Stimulated activated naive B cell treated with anti-CD40 and anti-IgM and Interleukin-4, amounts not matched to agents 10 μg/mL and 1 μg/mL and 100 μg/mL, for 72 hours (primary cell): ENCODE measurements around the gene SSNA1.

ENCODE experiments used
- ATAC-seq, 2 donors: fragments of 150-1000 bp; cut with Tn5 transposase; replicated peaks; 2 replicates each; pipeline ENCODE4 v1.10.0; 2021; ENCODE audit warnings: moderate library complexity in 1 of 2
- DNase-seq: peaks from one replicate; pipeline ENCODE4 v3.0.0; 2021
- H3K27ac Mint-ChIP-seq: one replicate; pipeline ENCODE4 v1.8.0; 2022; ENCODE audit warnings: mild to moderate bottlenecking, mixed read lengths
- H3K27me3 Mint-ChIP-seq, 2 donors: one replicate each; pipeline ENCODE4 v1.8.0; 2022; ENCODE audit warnings: mixed read lengths in 2 of 2
- H3K36me3 Mint-ChIP-seq, 2 donors: one replicate each; pipeline ENCODE4 v1.8.0; 2022; ENCODE audit warnings: mixed read lengths in 2 of 2, mild to moderate bottlenecking in 1 of 2
- H3K4me1 Mint-ChIP-seq, 2 donors: one replicate each; pipeline ENCODE4 v1.8.0; 2022; ENCODE audit warnings: mixed read lengths in 2 of 2, mild to moderate bottlenecking in 1 of 2
- H3K4me3 Mint-ChIP-seq, 2 donors: one replicate each; pipeline ENCODE4 v1.8.0; 2022; ENCODE audit warnings: mild to moderate bottlenecking in 2 of 2, mixed read lengths in 2 of 2, moderate library complexity in 1 of 2
- H3K9me3 Mint-ChIP-seq, 2 donors: one replicate each; pipeline ENCODE4 v1.8.0; 2022; ENCODE audit warnings: mixed read lengths in 2 of 2, mild to moderate bottlenecking in 1 of 2

SSNA1 gene

GRCh38 chr9:137219757-137220316 is 31.4 kb downstream of the SSNA1 start:
- DNase-seq (no peak), ATAC-seq (no peak)
- Mint-ChIP-seq H3K9me3 (no peaks in the 10 kb centered on the region), H3K4me3 (peak overlapping the region; percentile 5 to 37), H3K4me1 (peaks cover 9 to 19% of the 10 kb centered on the region in 2 donors), H3K27ac (peak overlapping the region; percentile 57), H3K36me3 (peaks cover 8 to 11% of the 10 kb centered on the region in 2 donors), H3K27me3 (no peaks in the 10 kb centered on the region)

DNA sequence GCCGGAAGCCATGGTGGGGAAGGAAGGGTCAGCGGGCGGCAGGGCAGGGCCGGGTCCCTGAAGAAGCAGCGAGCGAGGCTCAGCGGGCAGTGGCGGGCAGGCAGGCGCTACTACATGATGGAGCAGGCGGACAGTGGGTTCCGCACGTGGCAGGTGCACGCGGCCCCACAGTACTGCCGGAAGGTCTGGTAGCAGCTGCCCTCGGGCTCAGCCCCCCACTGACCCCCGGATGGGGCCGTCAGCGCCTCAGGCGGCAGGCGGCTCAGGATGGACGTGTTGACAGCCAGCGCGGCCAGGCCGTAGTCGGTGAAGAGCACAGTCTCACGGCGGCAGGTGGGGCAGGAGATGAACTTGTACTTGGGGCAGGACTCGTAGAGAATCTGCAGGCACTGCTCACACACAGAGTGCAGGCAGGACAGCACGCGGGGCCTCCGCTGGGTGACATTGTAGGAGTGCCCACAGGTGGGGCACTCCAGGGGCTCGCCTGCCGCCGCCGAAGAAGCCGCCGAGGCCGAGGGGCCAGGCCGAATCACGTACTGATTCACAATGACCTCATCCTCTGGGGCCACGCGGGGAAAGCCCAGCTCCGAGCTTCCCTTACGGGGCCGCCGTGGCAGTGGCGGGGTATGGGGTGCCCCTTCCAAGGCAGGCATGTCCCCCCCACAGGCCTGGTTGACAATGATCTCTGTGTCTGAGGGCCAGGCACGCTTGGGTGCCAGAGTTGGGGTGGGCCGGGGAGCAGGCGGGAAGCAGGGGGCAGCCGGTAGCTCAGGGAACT is 32.0 kb downstream of the SSNA1 start:
- ATAC-seq (no peak), DNase-seq (no peak)
- H3K4me3 Mint-ChIP-seq: peak overlapping the region; percentile 48 to 73
- peaks cover 12 to 25% of the 10 kb centered on the region in 2 donors for H3K4me1 Mint-ChIP-seq
- H3K27ac Mint-ChIP-seq: peak overlapping the region; percentile 62
- no peaks in the 10 kb centered on the region for H3K27me3 Mint-ChIP-seq
- peaks cover 5 to 6% of the 10 kb centered on the region in 2 donors for H3K36me3 Mint-ChIP-seq
- H3K9me3 Mint-ChIP-seq: no peaks in the 10 kb centered on the region

GRCh38 chr9:137221095-137221505 is 32.6 kb downstream of the SSNA1 start:
- Mint-ChIP-seq H3K27ac (peak overlapping the region; percentile 62), H3K4me1 (peaks cover 10 to 27% of the 10 kb centered on the region in 2 donors), H3K9me3 (no peaks in the 10 kb centered on the region), H3K4me3 (peak overlapping the region; percentile 48 to 73), H3K36me3 (peaks cover 0 to 5% of the 10 kb centered on the region in 2 donors), H3K27me3 (no peaks in the 10 kb centered on the region)
- ATAC-seq (no peak), DNase-seq (no peak)

DNA sequence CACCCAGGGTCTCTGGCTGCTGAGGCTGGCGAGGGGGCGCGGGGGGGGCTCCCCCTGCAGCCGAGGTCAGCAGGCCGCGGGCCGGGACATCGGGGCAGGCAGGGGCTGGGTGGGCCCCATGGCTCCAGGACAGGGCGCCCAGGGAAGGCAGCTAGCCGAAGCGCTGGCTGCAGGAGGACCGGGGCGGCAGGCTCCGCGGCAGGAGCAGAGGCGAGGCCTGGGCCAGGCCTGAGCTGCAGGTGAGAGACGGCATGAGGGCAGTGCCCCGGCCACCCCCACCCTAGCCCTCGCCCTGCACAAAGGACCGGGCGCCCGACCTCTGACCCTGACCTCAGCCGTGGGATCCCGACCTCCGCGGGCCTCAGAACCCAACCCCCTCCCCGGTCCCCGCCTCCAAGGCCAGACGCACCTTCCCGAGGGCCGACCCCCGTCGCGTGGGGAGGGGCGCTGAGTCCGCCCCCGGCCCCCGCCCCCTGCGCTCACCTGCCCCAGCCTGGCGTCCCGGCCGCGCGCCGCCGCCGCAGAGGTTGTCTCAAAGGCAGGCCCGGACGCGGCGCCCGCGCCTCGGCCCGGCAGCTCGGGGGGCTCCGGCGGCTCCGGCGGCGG is 33.1 kb downstream of the SSNA1 start:
- Mint-ChIP-seq H3K36me3 (peaks cover 0 to 5% of the 10 kb centered on the region in 2 donors), H3K27me3 (peaks cover 0 to 4% of the 10 kb centered on the region in 2 donors), H3K27ac (no peak overlapping the region), H3K4me3 (peak overlapping the region in 1 of 2 donors; percentile 22), H3K9me3 (no peaks in the 10 kb centered on the region), H3K4me1 (peaks cover 10 to 27% of the 10 kb centered on the region in 2 donors)
- DNase-seq: no peak
- no peak for ATAC-seq

GRCh38 chr9:137222190-137223077 is 34.0 kb downstream of the SSNA1 start, which contains the start of gene RNF208:
Gene RNF208, minus strand, starts transcription at chr9:137222240. Its CDS starts 1,028 bp downstream, at chr9:137221212.
- Mint-ChIP-seq H3K27ac (peak within 1 kb of the TSS; percentile 91), H3K9me3 (no peaks in the 10 kb centered on the region), H3K4me3 (peak within 1 kb of the TSS; percentile 83 to 92), H3K27me3 (peaks cover 1 to 4% of the 10 kb centered on the region in 2 donors), H3K36me3 (peaks cover 0 to 5% of the 10 kb centered on the region in 2 donors), H3K4me1 (peaks cover 11 to 25% of the 10 kb centered on the region in 2 donors)
- DNase-seq (no peak), ATAC-seq (peak in 1 of 2 donors; percentile 8)

- DNase-seq: peak; percentile 99
- peaks cover 14 to 30% of the 10 kb centered on the region in 2 donors for H3K4me1 Mint-ChIP-seq
Measured at GRCh38 chr9:137223078-137223970, 34.8 kb downstream of the SSNA1 start.

GRCh38 chr9:137224830-137225694 is 36.6 kb downstream of the SSNA1 start, which contains the start of gene CYSRT1:
Gene CYSRT1, plus strand, starts transcription at chr9:137225174. Its CDS starts 448 bp downstream, at chr9:137225622.
- no peak for DNase-seq

More at GRCh38 chr9:137223078-137223970, 34.8 kb downstream of the SSNA1 start:
- Mint-ChIP-seq H3K9me3 (no peaks in the 10 kb centered on the region), H3K4me3 (peak overlapping the region; percentile 83 to 92), H3K27ac (peak overlapping the region; percentile 91), H3K36me3 (peaks cover 0 to 5% of the 10 kb centered on the region in 2 donors), H3K27me3 (peaks cover 6 to 8% of the 10 kb centered on the region in 2 donors)
- peak; percentile 84 to 85 for ATAC-seq

GRCh38 chr9:137225699-137226331 is 37.3 kb downstream of the SSNA1 start:
- Mint-ChIP-seq H3K4me3 (no peak overlapping the region), H3K9me3 (no peaks in the 10 kb centered on the region), H3K4me1 (peaks cover 14 to 30% of the 10 kb centered on the region in 2 donors), H3K36me3 (no peaks in the 10 kb centered on the region), H3K27me3 (peaks cover 12 to 18% of the 10 kb centered on the region in 2 donors), H3K27ac (no peak overlapping the region)
- no peak for ATAC-seq
- DNase-seq: no peak

More at GRCh38 chr9:137224830-137225694, 36.6 kb downstream of the SSNA1 start, which contains the start of gene CYSRT1:
- Mint-ChIP-seq H3K27ac (peak within 1 kb of the TSS; percentile 91), H3K27me3 (peaks cover 12 to 18% of the 10 kb centered on the region in 2 donors), H3K36me3 (no peaks in the 10 kb centered on the region), H3K4me3 (peak within 1 kb of the TSS; percentile 83 to 92), H3K4me1 (peaks cover 14 to 30% of the 10 kb centered on the region in 2 donors), H3K9me3 (no peaks in the 10 kb centered on the region)
- no peak for ATAC-seq

- no peaks in the 10 kb centered on the region for H3K36me3 Mint-ChIP-seq
- no peak for ATAC-seq
- peaks cover 13 to 30% of the 10 kb centered on the region in 2 donors for H3K4me1 Mint-ChIP-seq
- H3K27me3 Mint-ChIP-seq: peaks cover 12 to 18% of the 10 kb centered on the region in 2 donors
- H3K27ac Mint-ChIP-seq: peak overlapping the region; percentile 83
- no peak overlapping the region for H3K4me3 Mint-ChIP-seq
- no peaks in the 10 kb centered on the region for H3K9me3 Mint-ChIP-seq
- no peak for DNase-seq
Measured at GRCh38 chr9:137226338-137227053, 38.0 kb downstream of the SSNA1 start.

- peaks cover 13 to 30% of the 10 kb centered on the region in 2 donors for H3K4me1 Mint-ChIP-seq
- H3K27ac Mint-ChIP-seq: peak within 1 kb of the TSS; percentile 87
- ATAC-seq (peak; percentile 57), DNase-seq (peak; percentile 73)
- no peaks in the 10 kb centered on the region for H3K9me3 Mint-ChIP-seq
- H3K36me3 Mint-ChIP-seq: no peaks in the 10 kb centered on the region
- peak within 1 kb of the TSS in 1 of 2 donors; percentile 29 for H3K4me3 Mint-ChIP-seq
- H3K27me3 Mint-ChIP-seq: peaks cover 12 to 24% of the 10 kb centered on the region in 2 donors
Measured at GRCh38 chr9:137227054-137227852, 38.8 kb downstream of the SSNA1 start, which contains the start of gene RNF224. Gene RNF224, plus strand, starts transcription at chr9:137227502. Its CDS starts 834 bp downstream, at chr9:137228336.
